Activated naive CD8-positive, alpha-beta T cell (primary cell): ENCODE results near the gene EEFSEC.

Experiments used
- H3K27ac Mint-ChIP-seq: one replicate; pipeline ENCODE4 v1.8.0; 2021; ENCODE audit warnings: mixed read lengths
- H3K27me3 Mint-ChIP-seq: one replicate; pipeline ENCODE4 v1.8.0; 2021; ENCODE audit warnings: mixed read lengths
- H3K36me3 Mint-ChIP-seq: one replicate; pipeline ENCODE4 v1.8.0; 2021; ENCODE audit warnings: mixed read lengths
- H3K4me1 Mint-ChIP-seq: one replicate; pipeline ENCODE4 v1.8.0; 2021; ENCODE audit warnings: low read depth, mixed read lengths
- H3K4me3 Mint-ChIP-seq: one replicate; pipeline ENCODE4 v1.8.0; 2021; ENCODE audit warnings: mild to moderate bottlenecking, mixed read lengths
- H3K9me3 Mint-ChIP-seq: one replicate; pipeline ENCODE4 v1.8.0; 2021; ENCODE audit warnings: low read depth, mixed read lengths

EEFSEC gene, protein sequence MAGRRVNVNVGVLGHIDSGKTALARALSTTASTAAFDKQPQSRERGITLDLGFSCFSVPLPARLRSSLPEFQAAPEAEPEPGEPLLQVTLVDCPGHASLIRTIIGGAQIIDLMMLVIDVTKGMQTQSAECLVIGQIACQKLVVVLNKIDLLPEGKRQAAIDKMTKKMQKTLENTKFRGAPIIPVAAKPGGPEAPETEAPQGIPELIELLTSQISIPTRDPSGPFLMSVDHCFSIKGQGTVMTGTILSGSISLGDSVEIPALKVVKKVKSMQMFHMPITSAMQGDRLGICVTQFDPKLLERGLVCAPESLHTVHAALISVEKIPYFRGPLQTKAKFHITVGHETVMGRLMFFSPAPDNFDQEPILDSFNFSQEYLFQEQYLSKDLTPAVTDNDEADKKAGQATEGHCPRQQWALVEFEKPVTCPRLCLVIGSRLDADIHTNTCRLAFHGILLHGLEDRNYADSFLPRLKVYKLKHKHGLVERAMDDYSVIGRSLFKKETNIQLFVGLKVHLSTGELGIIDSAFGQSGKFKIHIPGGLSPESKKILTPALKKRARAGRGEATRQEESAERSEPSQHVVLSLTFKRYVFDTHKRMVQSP

DNA sequence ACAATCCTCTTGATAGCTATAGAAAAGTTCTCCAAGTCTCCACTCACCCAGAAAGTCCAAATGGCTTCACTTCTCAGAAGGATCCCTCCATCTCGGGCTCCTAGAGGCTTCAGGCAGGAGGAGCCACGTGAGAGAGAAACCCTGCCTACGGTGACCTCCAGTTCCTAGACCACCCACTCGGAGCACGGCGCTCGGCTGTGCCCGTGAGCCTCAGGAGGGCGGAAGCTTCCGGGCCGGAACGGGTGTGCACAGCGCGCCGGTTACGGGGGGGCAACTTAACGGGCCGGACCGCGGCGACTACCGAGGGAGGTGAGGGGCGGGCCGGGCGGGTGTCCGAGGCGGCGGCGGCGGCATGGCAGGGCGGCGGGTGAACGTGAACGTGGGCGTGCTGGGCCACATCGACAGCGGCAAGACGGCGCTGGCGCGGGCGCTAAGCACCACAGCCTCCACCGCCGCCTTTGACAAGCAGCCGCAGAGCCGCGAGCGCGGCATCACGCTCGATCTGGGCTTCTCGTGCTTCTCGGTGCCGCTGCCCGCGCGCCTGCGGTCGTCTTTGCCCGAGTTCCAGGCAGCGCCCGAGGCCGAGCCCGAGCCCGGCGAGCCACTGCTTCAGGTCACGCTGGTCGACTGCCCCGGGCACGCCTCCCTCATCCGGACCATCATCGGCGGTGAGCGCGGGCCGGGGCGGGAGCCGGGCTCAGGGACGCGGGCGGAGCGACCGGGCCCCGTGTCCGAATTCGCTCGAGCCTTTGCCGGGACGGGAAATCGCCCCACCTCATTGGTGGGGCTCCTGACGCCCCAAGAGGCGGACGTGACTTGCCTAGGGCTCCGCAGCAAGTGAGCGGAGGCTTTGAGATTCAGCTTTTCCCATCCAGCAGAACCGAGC lies at the start of gene EEFSEC:
TSS of gene EEFSEC (plus strand) at position 326 of the 886 bp plus-strand sequence. CDS start at position 353, 27 bp downstream.
- peaks cover 13% of the 10 kb centered on the region for H3K36me3 Mint-ChIP-seq
- H3K4me1 Mint-ChIP-seq = peaks cover 33% of the 10 kb centered on the region

DNA sequence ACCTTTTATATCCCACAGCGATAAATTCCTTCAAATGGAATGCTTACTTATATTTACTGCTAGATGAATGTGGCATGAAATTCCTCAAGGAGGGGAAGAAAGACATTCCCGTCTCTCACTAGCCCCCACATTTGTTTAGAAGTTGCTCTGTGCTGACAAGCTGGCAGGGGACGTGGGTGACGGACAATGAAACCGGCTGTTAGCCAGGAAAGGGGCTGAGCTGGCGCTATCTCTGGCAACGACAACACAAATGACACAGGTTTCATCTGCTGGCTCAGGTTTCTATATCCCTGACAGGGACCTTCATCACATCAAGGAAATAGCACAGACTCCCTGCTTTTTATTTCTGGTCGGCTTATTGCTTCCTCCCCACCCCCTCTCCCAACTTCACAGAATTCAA lies 45.4 kb upstream of the EEFSEC start:
- H3K4me3 Mint-ChIP-seq = no peak overlapping the region
- no peak overlapping the region for H3K27ac Mint-ChIP-seq
- H3K4me1 Mint-ChIP-seq = peaks cover 21% of the 10 kb centered on the region
- H3K36me3 Mint-ChIP-seq = peaks cover 22% of the 10 kb centered on the region
- no peaks in the 10 kb centered on the region for H3K9me3 Mint-ChIP-seq
- H3K27me3 Mint-ChIP-seq = no peaks in the 10 kb centered on the region

More for the DNA sequence above, at the start of gene EEFSEC:
- H3K4me3 Mint-ChIP-seq = peak within 1 kb of the TSS; percentile 95
- H3K9me3 Mint-ChIP-seq = no peaks in the 10 kb centered on the region
- H3K27ac Mint-ChIP-seq = peak within 1 kb of the TSS; percentile 98
- no peaks in the 10 kb centered on the region for H3K27me3 Mint-ChIP-seq

DNA sequence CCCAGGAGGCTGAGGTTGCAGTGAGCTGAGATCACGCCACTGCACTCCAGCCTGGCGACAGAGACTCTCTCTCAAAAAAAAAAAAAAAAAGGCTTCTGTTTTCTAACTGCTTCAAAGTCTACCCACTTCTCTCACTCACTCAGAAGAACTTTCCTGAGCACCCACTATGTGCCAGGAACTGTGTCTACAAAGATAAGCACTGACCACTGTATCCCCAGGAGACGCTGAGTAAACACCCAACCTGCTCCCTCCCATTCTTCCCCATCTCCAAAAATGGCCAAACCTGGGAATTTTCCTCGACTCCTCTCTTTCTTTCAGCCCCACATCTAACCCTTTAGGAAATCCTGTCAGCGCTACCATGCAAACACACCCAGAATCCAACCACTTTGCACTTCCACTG lies 42.1 kb upstream of the EEFSEC start:
- peak overlapping the region; percentile 88 for H3K27ac Mint-ChIP-seq
- H3K4me3 Mint-ChIP-seq = peak overlapping the region; percentile 25
- peaks cover 37% of the 10 kb centered on the region for H3K36me3 Mint-ChIP-seq
- H3K9me3 Mint-ChIP-seq = peaks cover 3% of the 10 kb centered on the region
- H3K27me3 Mint-ChIP-seq = no peaks in the 10 kb centered on the region
- H3K4me1 Mint-ChIP-seq = peaks cover 47% of the 10 kb centered on the region

DNA sequence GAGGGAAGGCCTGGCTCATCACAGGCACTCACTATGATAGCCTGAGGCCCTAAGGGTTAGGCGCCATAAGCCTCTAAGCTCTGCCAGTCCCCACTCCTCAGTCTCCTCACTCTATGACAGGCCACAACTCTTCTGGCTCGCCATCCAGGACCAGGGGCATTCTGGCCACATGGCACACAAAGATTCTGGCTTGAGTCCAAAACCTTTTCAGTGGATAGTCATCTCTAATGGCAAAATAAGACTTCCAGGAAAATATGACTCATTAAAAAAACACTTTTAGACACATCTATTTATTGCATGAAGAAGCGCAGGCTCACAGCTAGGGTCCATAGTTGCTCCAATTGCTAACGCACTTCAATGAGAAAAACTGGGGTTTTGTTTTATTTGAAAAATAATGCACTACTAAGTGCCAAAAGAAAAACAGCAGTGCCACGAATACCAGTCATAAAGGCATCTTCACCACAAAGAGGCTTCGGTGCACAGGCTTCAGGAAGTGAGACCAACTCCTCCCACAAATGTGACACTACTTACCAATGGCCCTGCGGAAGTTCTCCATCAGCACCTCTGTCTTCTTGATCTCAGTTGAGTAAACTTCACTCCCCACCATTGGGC lies 40.8 kb upstream of the EEFSEC start:
- Mint-ChIP-seq H3K27ac (peak overlapping the region; percentile 88), H3K4me1 (peaks cover 43% of the 10 kb centered on the region), H3K4me3 (peak overlapping the region; percentile 65), H3K27me3 (no peaks in the 10 kb centered on the region), H3K36me3 (peaks cover 33% of the 10 kb centered on the region), H3K9me3 (peaks cover 3% of the 10 kb centered on the region)

DNA sequence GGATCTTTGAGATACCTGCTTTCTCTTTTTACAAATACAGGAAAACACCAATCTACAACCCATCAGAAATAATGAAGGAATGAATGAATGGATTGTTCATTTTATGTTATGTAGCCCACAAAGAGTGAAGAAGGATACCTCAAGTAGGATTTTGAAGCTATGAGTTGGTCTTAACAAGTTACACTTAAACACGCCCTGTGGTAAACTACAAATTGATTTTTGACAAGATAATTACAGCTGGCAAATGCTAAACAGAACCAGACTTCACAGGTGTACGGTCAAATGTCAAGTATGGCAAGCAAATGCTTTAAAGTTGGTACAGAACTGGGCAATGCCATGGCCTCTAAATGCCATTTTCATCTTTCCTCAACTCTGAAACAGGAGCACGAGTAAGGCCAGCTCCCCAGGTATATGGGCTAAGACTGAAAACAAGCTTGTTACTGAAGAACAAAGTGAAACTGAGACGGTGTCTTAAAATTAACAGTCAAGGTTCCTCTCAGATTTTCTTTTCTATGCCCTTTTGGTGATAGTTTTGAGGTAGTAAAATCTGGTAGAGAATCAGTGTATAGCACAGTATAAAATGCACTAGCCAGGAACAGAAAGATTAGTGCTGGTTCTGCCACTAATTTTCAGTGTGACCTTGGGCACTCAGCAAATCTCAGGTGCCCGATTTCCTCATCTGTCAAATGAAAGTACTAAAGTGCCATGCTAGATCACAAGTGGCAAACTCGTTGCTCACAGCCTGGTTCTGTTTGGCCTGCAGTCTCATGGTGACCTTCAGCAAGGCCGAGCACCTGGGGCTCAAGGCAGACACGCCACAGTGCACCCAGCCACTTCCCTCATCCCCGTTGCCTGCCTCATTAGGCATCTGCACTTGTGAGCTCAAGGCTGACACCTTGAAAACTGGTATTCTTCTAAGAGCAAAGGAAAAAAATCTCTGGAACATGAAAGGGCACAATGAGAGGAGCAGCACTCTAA lies 39.2 kb upstream of the EEFSEC start:
- peaks cover 3% of the 10 kb centered on the region for H3K9me3 Mint-ChIP-seq
- no peaks in the 10 kb centered on the region for H3K27me3 Mint-ChIP-seq
- H3K27ac Mint-ChIP-seq = peak overlapping the region; percentile 50
- H3K36me3 Mint-ChIP-seq = peaks cover 32% of the 10 kb centered on the region
- peak overlapping the region; percentile 38 for H3K4me3 Mint-ChIP-seq
- peaks cover 51% of the 10 kb centered on the region for H3K4me1 Mint-ChIP-seq

DNA sequence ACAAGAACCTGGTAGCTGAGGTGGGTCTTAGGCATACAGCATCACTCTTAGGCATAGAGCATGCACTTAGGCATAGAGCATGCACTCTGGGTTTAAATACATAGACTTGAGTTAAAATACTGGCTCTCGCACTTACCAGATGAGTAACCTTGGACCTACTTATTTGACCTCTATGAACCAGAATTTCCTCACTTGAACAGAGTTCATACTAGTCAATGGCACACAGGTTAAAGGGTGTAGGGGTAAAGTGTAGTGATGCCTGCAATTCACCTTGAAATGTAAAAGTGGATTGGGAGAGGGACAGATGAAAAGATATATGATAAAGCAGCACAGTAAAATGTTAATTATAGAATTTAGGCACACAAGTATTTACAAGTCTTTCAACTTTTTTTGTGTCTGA lies 31.3 kb upstream of the EEFSEC start:
- Mint-ChIP-seq H3K9me3 (no peaks in the 10 kb centered on the region), H3K27ac (peak overlapping the region; percentile 5), H3K36me3 (peaks cover 14% of the 10 kb centered on the region), H3K4me1 (peaks cover 38% of the 10 kb centered on the region), H3K27me3 (no peaks in the 10 kb centered on the region), H3K4me3 (peak overlapping the region; percentile 98)

DNA sequence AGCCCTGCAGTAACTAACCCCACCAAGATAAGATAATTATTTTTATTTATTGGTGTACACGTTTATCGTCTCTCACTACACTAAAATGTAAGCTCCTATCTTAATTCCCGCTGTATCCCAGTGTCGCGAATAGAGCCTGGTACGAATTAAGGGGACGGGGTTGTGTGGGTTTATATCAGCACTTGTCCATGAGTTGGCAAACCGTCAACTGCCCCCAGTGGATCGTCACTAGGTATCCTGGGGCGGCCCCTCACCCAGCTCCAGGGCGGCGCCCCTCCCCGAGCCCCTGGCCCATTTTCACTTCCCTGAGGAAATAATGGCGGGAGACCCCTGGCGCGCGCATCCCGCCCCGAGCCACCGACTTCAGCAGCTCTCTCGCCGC lies 30.1 kb upstream of the EEFSEC start:
- Mint-ChIP-seq H3K27me3 (no peaks in the 10 kb centered on the region), H3K4me1 (peaks cover 32% of the 10 kb centered on the region), H3K36me3 (peaks cover 11% of the 10 kb centered on the region), H3K9me3 (no peaks in the 10 kb centered on the region), H3K27ac (peak overlapping the region; percentile 98), H3K4me3 (peak overlapping the region; percentile 98)

DNA sequence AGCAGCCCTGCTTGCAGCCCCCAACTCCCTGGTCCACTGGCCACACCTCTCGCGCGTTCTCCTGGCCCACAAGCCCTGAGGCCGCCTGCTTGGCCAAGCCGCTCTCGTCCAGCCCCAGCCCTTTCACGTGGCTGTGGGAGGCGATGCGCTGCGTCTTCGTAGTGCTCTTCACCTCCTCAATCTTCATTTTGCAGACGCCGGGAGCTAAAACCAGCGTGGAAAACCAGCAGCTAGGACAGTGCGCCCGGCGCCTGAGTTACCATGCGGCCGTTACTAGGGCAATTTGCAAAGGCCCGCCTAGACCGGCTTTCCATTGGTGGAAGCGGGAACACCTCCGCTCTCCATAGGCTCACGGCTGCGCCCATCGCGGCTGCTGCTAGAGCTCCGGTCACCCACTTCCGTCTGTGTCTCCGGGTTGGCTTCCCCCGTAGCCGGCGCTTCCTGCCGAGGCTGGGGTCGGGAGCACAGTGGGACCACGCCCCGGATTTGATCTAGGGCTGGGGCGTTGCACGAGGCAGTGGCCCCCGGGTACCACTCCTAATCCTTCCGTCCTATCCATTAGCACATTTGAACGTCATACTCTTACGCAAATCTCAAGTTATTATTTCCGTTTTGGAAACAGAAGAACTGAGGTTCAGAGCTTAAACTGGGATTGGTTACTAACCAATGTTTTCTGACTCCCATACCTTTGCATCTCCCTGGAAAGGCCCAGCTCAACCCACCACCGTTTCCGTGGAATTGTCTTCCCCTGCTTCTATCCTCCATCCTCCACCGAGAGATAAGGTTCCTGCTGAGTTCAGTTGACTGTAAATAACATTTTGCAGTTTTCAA lies 29.5 kb upstream of the EEFSEC start, which contains the start of gene RUVBL1:
TSS of gene RUVBL1 (minus strand) at position 275 of the 831 bp plus-strand sequence. CDS start at position 187, 88 bp downstream.
- Mint-ChIP-seq H3K9me3 (no peaks in the 10 kb centered on the region), H3K36me3 (peaks cover 11% of the 10 kb centered on the region), H3K27ac (peak within 1 kb of the TSS; percentile 98), H3K4me3 (peak within 1 kb of the TSS; percentile 98), H3K27me3 (no peaks in the 10 kb centered on the region), H3K4me1 (peaks cover 31% of the 10 kb centered on the region)

DNA sequence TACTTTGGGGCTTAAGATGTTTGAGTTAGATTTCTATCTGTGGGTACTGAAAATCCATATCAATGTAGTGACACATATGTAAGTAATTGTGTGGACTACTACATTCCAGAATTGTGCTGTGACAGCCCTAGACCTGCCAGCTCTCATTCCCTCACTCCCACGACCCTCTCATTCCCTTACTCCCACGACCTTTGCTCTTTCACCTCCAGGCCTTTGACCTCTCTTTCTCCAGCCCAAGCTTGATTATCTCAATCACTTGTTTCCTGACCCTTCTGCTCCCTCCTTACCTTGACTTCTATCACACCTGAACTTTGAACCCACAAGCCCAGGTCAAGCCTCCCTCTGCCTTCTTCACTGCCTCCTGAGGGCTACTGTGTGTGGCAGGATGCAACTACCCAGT lies 26.0 kb upstream of the EEFSEC start:
- Mint-ChIP-seq H3K9me3 (no peaks in the 10 kb centered on the region), H3K4me3 (no peak overlapping the region), H3K36me3 (peaks cover 6% of the 10 kb centered on the region), H3K27ac (peak overlapping the region; percentile 1), H3K27me3 (no peaks in the 10 kb centered on the region), H3K4me1 (peaks cover 19% of the 10 kb centered on the region)

DNA sequence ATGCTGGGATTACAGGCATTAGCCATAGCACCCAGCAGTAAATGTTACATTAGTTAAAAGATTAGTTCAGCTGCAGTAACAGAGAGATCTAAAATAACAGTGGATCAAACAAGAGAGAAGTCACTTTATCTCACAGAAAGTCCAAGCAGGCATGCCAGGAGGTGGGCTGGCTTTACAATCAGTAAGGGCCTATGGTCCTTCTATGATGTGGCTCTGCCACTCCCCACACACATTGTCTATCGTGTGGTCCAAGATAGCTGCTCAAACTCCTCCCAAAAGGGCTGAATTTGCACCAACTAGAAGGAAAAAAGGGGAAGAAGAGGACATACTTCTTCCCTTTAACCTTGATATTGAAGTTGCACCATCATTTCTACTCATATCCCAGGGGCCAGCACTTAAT lies 25.0 kb upstream of the EEFSEC start:
- Mint-ChIP-seq H3K27ac (no peak overlapping the region), H3K27me3 (no peaks in the 10 kb centered on the region)

DNA sequence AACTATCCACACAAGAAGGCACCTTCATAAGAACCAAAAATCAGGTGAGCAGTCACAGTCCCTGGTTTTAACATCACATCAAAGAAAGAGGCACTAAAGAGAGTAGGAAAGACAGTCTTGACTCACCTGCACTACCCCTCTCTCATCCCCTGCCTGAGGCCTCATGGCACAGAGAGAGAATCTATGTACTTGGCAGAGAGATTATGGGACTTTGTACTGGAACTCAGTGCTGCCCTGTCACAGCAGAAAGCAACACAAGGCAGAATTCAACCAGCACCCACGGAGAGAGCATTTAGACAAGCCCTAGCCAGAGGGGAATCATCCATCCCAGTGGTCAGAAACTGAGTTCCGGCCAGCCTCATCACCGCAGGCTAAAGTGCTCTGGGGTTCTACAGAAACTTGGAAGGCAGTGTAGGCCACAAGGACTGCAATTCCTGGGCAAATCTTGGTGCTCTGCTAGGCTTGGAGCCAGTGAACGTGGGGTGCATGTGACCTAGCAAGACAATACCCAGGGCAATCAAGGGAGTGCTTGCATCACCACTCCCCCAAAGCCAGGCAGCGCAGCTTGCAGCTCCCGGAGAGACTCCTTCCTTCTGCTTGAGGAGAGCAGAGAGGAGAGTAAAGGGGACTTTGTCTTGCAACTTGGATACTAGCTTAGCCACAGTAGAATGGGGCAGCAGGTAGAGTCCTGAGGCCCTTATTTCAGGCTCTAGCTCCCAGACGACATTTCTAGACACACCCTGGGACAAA lies 21.2 kb upstream of the EEFSEC start:
- Mint-ChIP-seq H3K4me3 (no peak overlapping the region), H3K36me3 (peaks cover 6% of the 10 kb centered on the region), H3K27ac (no peak overlapping the region), H3K27me3 (peaks cover 3% of the 10 kb centered on the region), H3K9me3 (no peaks in the 10 kb centered on the region), H3K4me1 (no peaks in the 10 kb centered on the region)

More for the DNA sequence above, 25.0 kb upstream of the EEFSEC start:
- Mint-ChIP-seq H3K9me3 (no peaks in the 10 kb centered on the region), H3K4me1 (peaks cover 12% of the 10 kb centered on the region), H3K36me3 (peaks cover 6% of the 10 kb centered on the region), H3K4me3 (no peak overlapping the region)

DNA sequence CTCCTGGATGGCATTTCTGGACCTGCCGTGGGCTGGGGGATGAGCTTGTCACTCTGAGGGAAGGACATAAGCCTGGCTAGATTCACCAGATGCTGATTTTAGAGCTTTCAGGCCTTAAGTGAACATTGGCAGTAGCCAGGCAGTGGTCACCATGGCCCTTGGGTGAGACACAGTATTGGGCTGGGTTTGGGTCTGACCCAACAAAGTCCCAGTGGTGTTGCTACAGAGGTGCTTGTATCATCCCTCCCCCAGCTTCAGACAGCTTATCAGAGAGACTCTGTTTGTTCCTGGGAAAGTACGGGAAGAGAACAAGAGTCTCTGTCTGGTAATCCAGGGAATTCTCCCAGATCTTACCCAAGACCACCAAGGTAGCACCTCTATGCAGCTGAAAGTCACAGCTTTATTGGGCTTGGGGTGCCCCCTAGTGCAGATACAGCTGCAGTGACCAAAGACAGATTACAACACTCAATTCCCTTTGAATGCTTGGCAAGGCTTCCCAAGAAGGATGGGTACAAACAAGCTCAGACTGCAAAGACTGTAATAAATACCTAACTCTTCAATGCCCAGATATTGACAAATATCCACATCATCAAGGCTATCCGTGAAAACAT lies 19.9 kb upstream of the EEFSEC start:
- Mint-ChIP-seq H3K36me3 (peaks cover 6% of the 10 kb centered on the region), H3K9me3 (no peaks in the 10 kb centered on the region), H3K27me3 (peaks cover 3% of the 10 kb centered on the region), H3K27ac (no peak overlapping the region), H3K4me3 (no peak overlapping the region), H3K4me1 (no peaks in the 10 kb centered on the region)
